Astrocyte (in vitro differentiated cells and primary cell): ENCODE data around the gene PLCD3.

ENCODE experiments used
- CTCF ChIP-seq: IDR thresholded peaks from 2 replicates; pipeline ENCODE4 v1.5.1; 2011; ENCODE audit warnings: low read depth, mild to moderate bottlenecking, inconsistent platforms, low read length, moderate library complexity; ENCODE audit not compliant: insufficient read depth
- EZH2 ChIP-seq: IDR thresholded peaks from 2 replicates; pipeline ENCODE4 v1.6.1; 2012; ENCODE audit warnings: mild to moderate bottlenecking, low read length, inconsistent platforms; ENCODE audit not compliant: insufficient read depth

DNA sequence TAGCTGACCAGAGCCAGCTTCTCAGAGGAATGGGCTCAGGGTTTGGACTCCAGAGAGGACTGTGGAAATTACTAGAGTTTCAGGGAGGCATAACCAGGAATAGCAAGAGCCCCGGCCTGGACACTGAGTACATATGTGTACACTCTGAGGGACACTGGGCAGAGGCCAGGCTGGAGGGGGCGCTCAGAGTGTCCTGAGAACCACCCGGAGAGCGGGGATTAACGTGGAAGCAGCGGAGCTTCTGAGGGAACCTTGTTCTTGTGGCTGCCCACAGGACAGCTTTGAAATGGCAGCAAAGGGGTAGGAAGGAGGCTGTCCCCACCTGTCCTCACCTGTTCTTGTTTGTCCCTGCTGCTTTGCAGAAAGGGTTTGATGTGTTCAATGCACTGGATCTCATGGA, 27.8 kb downstream of the PLCD3 start:
- TF ChIP-seq CTCF: no peak
- no peak for TF ChIP-seq EZH2
